Measurements from ENCODE around the gene FNDC3B.

Gene FNDC3B

DNA sequence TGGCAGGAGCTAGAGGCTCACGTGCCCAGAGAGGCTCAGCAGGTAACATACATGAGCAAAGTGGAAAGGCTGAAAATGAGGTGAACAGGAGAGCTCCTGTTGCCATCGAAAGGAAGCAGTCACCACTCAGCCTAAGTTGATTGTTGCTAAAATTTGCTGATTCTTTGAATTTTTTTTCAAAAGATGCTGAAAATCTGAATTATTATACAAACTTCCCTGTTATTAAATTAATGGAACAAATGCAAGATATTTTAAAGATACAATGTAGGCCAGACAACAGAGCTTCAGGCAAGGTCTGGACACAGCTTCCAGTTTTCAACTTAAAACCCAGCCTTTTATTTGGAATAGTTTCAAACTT, 257.6 kb downstream of the FNDC3B start:
- no peak for DNase-seq
- no peaks in the 10 kb centered on the region for H3K9me3 ChIP-seq
- TF ChIP-seq, protein P1, sequence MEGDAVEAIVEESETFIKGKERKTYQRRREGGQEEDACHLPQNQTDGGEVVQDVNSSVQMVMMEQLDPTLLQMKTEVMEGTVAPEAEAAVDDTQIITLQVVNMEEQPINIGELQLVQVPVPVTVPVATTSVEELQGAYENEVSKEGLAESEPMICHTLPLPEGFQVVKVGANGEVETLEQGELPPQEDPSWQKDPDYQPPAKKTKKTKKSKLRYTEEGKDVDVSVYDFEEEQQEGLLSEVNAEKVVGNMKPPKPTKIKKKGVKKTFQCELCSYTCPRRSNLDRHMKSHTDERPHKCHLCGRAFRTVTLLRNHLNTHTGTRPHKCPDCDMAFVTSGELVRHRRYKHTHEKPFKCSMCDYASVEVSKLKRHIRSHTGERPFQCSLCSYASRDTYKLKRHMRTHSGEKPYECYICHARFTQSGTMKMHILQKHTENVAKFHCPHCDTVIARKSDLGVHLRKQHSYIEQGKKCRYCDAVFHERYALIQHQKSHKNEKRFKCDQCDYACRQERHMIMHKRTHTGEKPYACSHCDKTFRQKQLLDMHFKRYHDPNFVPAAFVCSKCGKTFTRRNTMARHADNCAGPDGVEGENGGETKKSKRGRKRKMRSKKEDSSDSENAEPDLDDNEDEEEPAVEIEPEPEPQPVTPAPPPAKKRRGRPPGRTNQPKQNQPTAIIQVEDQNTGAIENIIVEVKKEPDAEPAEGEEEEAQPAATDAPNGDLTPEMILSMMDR (IDR thresholded peaks at IDR 0.05; ENCODE audit: low read depth, low read length), result no peak
- peaks cover 7% of the 10 kb centered on the region; the same call in 1 of the 2 replicates for H3K36me3 ChIP-seq
- no peak overlapping the region for H3K4me3 ChIP-seq (ENCODE audit: low read depth, low read length)
- H3K4me1 ChIP-seq, result no peaks in the 10 kb centered on the region; the same call in 1 of the 2 replicates
- no peaks in the 10 kb centered on the region for H3K27me3 ChIP-seq

DNA sequence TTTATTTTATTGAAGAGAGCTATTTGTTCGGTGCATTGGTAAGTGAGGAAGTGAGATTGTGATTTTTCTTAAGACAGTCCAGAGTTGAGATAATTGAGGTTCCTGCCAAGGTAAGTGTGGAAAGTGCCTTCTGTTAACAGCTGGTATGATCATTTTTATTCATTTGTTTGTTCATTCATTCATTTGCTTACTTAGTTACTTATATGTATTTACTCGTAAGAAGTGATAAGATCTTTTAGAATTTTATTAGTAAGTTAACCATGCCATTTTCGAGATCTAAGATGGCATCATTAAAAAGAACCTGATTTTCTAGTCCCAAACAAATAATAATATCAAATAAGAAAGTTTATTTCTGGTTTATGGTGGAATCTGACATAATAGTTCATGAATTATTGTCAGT, 258.9 kb downstream of the FNDC3B start:
- Histone ChIP-seq H3K4me1 (no peaks in the 10 kb centered on the region), H3K4me3 (ENCODE audit: low read depth, low read length) (no peak overlapping the region), H3K9me3 (no peaks in the 10 kb centered on the region), H3K27me3 (no peaks in the 10 kb centered on the region), H3K36me3 (peaks cover 7% of the 10 kb centered on the region; the same call in 1 of the 2 replicates)
- TF ChIP-seq, protein P1 (IDR thresholded peaks at IDR 0.05; ENCODE audit: low read depth, low read length), result no peak
- no peak for DNase-seq

DNA sequence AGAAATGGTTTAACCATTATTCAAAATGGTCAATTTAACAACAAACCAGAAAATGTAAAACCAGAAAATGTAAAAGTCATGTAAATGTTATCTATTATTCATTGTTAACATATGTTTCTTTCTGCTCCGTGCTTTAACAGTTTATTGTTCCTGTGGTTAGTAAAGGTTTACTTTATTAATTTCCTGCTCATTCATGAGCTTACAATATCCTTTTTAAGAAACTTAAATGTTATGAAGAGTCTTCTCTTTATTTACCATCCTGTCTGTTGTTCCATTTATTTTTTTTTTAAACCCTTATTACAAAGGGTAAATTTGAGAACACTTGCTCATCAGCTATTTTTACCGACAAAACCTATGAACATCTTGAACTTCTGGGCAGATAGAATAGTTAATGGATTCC, 260.8 kb downstream of the FNDC3B start:
- peaks cover 7% of the 10 kb centered on the region; the same call in 1 of the 2 replicates for H3K36me3 ChIP-seq

DNA sequence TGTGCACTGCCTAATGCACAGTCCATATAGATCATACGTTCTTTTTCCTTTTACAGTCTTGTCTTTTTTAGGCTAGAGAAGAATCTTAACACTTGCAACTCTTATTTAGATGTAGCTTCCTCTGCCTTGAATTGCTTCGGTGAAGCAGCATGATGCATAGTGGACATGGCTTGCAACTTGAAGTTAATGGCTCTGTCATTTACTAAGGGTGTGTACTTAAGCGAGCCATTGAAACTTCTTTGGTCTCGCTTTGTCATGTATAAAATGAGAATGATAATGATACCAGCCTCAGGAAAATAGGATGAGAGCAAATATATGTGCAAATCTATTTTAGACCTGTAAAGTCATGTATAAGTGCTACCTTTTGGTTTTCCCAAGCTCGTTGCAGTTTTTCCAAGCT, 261.5 kb downstream of the FNDC3B start:
- no peaks in the 10 kb centered on the region for H3K27me3 ChIP-seq
- TF ChIP-seq, protein P1 (IDR thresholded peaks at IDR 0.05; ENCODE audit: low read depth, low read length), result no peak
- H3K4me1 ChIP-seq, result no peaks in the 10 kb centered on the region; the same call in 1 of the 2 replicates
- no peak overlapping the region for H3K4me3 ChIP-seq (ENCODE audit: low read depth, low read length)
- H3K36me3 ChIP-seq, result peaks cover 7% of the 10 kb centered on the region; the same call in 1 of the 2 replicates
- H3K9me3 ChIP-seq, result no peaks in the 10 kb centered on the region
- DNase-seq, result no peak

More for the DNA sequence above, 260.8 kb downstream of the FNDC3B start:
- TF ChIP-seq, protein P1 (IDR thresholded peaks at IDR 0.05; ENCODE audit: low read depth, low read length), result no peak
- no peak for DNase-seq
- Histone ChIP-seq H3K27me3 (no peaks in the 10 kb centered on the region), H3K4me3 (ENCODE audit: low read depth, low read length) (no peak overlapping the region), H3K4me1 (no peaks in the 10 kb centered on the region), H3K9me3 (no peaks in the 10 kb centered on the region)

DNA sequence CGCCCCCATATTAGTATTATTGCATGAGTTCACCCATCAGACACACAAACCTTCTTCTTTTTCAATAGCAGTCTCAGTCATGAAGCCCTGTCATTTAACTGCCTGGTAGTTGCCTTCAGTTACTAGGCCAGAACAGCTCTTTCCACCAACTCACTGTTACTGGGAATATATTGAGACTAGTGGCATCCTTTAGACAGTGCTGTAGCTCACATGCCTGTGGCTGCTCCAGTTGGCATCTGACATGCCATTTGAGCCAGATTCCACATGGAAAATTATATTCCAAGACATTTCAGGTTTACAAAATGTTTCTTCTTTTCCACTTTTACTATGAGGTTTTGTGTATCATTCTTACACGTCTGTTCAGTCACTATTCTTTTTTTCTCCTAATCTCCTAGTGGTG, 262.8 kb downstream of the FNDC3B start:
- peaks cover 7% of the 10 kb centered on the region; the same call in 1 of the 2 replicates for H3K36me3 ChIP-seq

DNA sequence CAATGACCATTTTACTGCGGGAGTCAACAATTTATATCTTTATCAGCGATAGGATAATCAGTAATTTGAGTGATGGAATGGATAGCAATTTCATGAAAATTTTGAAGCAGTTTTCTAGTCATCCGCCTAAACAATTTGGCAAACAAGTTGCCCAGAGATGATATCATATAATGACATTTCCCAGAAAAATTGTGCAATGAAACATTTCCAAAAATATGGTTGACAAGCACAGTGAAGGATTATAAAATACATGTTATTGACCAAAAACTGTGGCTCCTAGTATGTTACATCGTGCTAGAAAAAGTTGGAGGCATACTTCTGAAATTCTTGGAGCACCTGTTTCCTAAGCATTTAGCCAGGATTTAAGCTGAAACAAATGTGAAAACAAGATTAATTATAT, 263.8 kb downstream of the FNDC3B start:
- no peak for DNase-seq

More for the DNA sequence above, 262.8 kb downstream of the FNDC3B start:
- H3K4me1 ChIP-seq, result peaks cover 8% of the 10 kb centered on the region
- no peaks in the 10 kb centered on the region for H3K9me3 ChIP-seq
- DNase-seq, result no peak
- H3K27me3 ChIP-seq, result no peaks in the 10 kb centered on the region
- TF ChIP-seq, protein P1 (IDR thresholded peaks at IDR 0.05; ENCODE audit: low read depth, low read length), result no peak
- H3K4me3 ChIP-seq (ENCODE audit: low read depth, low read length), result no peak overlapping the region

More for the DNA sequence above, 263.8 kb downstream of the FNDC3B start:
- no peaks in the 10 kb centered on the region for H3K9me3 ChIP-seq
- peaks cover 12% of the 10 kb centered on the region for H3K36me3 ChIP-seq
- peaks cover 13% of the 10 kb centered on the region for H3K4me1 ChIP-seq
- TF ChIP-seq, protein P1 (IDR thresholded peaks at IDR 0.05; ENCODE audit: low read depth, low read length), result no peak
- no peak overlapping the region for H3K4me3 ChIP-seq (ENCODE audit: low read depth, low read length)
- no peaks in the 10 kb centered on the region for H3K27me3 ChIP-seq

Data from BE2C (cell line).